D721Med (cell line): Measurements from ENCODE around the gene SNCG.

ENCODE experiments used
- DNase-seq: peaks from one replicate; pipeline ENCODE4 v3.0.0; 2011; ENCODE audit warnings: low spot score; ENCODE audit not compliant: insufficient read length
- FAIRE-seq: peaks from 2 replicates; lab custom pipeline; 2011; peaks lifted over from hg19 to GRCh38; lab: Jason Lieb, UNC
- CTCF ChIP-seq: IDR thresholded peaks from 2 replicates; pipeline ENCODE4 v1.5.1; 2012; ENCODE audit warnings: mild to moderate bottlenecking, control low read depth; ENCODE audit not compliant: insufficient read depth; ENCODE audit errors: missing control alignments

The SNCG gene

DNA sequence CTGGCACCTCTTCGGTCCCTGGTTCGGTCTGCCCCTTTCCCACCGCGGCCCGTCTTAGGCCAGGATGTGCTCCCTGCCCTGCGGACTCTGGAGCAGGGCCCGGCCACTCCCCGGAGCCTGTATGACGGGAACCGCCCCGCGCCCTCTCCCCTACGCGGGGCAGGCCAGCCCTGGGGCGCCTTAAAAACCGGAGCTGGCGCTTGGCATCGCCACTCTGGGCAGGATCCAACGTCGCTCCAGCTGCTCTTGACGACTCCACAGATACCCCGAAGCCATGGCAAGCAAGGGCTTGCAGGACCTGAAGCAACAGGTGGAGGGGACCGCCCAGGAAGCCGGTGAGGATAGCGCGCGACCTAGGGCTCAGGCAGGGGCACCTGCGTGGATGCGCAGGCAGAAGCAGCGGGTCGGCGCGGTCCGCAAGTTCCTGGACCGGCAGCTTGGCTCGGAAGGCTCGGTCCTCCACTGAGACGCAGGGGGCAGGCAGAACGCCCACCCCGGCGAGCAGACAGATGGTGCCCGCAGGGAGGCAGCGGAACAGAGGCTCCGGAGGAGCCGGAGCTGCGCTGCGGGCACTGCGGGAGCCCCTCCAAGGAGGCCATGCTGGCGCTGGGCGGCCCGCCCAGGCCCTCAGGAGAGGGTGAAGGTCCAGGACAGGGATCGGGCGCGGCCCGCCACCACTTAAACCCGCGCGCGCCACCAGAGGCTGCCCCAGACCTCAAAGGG, 10.0 kb downstream of the SNCG start, which contains the start of gene ADIRF:
Gene ADIRF, plus strand, starts transcription at position 212 of the 723 bp plus-strand sequence. Its CDS starts 63 bp downstream, at position 275.
- TF ChIP-seq CTCF: no peak
- FAIRE-seq (no peak), DNase-seq (no peak)

DNA sequence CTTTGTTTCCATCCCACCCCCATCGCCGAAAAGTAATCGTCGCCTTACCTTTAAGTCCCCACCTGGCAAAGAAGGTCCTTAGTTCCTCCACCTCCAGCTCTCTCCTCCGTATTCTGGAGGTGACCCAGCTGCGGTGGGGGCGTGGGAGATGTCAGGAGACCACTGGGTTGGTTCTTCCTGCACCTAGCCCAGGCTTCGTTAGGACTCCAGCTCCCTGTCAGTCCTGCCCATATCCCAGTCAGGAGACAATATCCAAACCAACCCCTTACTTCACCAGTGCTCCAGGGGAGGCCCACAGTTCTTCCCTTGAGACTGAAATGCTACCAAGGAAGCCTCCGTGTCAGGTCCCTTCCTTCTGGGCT, 10.6 kb downstream of the SNCG start:
- TF ChIP-seq CTCF: no peak
- FAIRE-seq (no peak), DNase-seq (no peak)

DNA sequence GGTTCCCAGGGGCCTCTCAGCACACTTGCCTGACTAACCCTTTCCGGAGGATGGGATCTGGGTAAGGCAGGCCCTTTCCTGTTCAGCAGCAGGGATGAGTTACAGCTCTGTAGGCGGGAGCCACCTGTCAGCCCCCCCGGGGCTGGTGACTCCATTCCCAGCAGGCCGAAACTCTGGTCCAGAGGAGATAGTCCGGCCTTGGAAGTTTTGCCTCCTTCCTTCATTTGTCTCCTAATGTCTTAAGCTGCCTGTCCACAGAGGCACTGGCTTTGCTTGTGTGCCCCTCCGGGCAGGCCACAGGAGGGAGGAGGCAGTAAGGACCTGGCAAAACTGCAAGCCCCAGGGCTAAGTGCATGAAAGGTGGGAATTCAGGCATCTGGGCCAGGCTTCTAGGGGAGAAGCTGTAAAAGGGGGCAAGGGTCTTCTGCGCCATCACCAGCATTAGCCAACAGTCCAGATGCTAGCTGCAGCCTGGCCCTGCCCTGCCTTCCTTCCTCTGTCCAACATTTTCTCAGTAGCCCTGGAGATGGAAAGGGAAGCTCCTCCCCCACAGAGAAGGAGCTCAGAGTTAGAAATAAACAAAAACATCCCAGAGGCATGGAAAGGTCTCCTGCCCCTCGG, 11.1 kb downstream of the SNCG start:
- FAIRE-seq: no peak
- DNase-seq: no peak
- no peak for TF ChIP-seq CTCF

DNA sequence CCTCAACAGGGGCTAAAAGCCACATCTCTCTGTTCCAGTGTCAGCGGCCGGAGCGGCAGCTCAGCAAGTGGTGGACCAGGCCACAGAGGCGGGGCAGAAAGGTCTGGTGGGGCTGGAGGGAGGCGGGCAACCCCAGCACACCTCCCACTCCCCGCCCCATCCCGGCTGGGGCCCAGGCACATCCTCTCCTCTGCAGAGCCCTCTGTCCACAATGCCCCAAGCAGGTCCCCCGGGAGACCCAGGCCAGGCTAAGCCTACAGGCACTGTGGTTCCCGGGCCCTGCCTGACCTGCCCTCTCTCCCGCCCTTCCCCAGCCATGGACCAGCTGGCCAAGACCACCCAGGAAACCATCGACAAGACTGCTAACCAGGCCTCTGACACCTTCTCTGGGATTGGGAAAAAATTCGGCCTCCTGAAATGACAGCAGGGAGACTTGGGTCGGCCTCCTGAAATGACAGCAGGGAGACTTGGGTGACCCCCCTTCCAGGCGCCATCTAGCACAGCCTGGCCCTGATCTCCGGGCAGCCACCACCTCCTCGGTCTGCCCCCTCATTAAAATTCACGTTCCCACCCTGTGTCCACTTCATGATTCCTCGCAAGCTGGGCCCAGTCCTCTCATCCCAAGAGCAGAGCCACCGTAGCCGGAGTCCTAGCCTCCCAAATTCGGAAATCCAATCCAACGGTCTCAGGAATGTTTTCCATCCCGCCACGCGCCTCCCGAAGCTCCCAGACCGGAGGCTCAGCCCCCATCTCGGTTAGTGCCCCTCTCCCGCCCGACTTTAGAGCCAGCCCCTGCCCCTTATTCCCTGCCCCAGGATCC, 12.0 kb downstream of the SNCG start:
- FAIRE-seq (no peak), DNase-seq (no peak)
- no peak for TF ChIP-seq CTCF

- FAIRE-seq (no peak), DNase-seq (no peak)
- TF ChIP-seq CTCF: no peak
Observed at GRCh38 chr10:86970982-86971231, 12.5 kb downstream of the SNCG start.

DNA sequence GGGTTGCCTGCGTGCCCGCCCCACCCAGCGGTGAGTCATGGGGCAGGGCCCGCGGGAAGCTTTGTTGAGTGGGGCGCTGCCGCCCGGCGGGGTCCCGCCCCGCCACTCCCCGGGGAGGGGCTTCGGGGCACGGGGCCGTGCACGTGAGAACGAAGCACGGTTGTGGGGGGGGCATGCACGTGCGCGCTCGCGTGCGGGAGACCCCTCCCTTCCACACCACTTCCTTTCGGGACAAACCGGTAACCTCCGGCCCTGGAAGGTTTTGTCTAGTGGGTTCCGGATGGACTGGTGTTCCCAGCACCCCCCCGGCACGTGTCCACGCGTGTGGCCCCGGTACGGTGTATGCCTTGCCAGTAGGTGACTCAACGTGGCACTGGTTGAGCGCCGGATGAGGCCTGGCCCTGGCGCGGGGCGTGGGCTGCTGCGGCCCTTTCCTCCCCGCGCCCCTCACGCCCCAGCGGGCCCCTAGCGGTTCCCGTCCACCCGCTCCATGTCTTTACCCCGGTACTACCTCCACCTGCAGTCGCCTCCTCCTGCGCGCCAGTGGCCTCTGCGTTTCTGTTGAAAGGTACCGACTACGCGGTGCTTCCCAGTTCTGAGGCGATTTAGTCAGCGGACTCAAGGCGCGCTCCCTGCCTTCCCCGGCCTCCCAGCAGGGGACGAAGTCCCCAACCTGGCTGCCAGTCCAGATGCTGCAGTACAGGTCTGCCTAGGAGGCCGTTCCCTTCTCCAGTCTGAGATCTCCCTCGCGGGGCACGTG, 13.0 kb downstream of the SNCG start:
- no peak for FAIRE-seq
- no peak for TF ChIP-seq CTCF
- no peak for DNase-seq
